ENCODE results near the gene SIAH2.
A peak's percentile ranks its signal among the peaks of the same experiment; 100 is the strongest.

SIAH2 gene

DNA sequence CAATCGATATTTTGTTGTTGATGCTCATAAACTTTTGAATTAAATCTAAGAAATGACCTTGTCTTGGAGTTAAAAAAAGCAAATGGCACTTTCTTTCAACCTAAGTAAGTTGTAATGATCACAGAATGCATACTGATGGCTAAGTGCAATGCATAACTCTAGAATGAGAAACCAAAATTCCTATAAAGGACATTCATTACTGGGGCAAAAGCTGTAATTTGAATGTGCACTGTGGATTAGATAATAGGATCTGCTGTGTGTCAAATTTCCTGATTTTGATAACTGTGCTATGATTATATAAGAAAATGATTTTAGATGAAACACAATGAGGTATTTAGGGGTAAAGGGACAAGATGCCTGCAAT is 14.3 kb downstream of the SIAH2 start:
- DNase-seq (ENCODE audit: low spot score) = no peak

DNA sequence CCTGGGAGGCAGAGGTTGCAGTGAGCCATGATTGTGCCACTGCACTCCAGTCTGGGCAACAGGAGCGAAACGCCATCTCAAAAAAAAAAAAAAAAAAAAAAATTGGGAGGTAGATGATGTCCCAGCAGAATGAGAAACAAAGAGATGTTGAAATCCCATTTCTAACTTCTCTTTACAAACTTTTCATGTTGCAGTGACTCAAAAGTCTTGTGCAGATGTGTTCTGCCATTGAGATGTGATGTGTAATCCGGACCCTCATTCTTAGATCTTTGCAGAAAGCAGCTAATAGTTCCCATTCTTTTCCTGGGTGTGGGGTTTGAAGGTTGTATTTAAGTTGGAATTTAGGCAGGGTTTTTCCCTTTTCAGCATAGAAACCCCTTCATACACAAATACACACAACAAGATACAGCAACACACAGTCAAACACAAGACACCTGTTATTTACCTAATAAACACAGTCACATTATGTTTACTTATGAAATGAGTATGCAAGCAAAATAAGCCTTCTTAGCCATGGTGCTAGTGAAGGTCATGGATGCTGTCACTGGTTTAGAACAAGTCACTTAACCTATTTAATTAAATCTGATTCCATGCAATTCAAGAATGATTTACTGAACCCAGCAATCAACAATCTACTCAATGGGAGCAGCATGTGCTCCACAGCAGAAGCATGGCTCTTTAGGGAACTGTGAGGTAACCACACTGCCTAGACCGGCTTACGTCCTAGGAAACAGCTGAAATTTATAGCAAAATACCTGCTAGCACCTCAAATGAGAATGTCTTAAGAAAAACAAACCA is 14.9 kb downstream of the SIAH2 start:
- no peak for DNase-seq (ENCODE audit: low spot score)

DNA sequence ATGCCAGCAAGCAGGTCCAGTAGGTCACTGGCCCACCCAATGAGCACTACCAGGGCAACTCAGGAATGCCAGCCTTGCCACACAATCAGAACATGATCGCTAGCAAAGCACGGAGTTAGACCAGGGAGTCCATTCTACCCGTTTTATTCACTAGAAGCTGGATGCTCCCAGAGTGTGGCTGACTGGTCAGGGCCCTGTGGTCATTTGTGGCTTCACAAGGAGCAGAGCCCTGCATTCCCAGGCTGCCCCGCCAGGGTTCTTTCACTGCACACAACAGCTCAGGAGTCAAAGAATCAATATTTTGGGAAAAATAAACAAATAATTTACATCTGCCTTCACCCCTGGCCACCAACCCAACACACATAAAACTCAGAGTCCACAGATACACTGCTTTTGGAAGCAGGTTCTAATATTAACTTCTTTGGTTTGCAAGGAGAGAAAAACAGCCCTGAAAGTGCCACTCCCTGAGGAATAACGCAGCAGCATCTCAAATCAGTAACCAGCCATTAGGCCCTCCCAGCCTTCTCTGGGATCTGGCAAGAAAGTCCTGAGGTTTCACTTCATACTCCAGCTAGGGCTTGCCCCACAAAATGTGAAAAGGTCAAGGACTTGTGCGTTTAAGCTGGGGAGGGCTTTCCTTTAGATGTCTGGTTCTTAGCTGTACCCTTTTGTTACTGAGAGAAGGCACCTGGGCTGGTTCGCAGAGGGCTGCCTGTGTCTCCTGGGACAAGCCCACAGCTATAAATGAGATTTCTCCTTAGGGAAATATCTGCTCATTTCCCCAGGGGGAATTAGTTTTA is 16.0 kb downstream of the SIAH2 start:
- no peak for DNase-seq (ENCODE audit: low spot score)

DNA sequence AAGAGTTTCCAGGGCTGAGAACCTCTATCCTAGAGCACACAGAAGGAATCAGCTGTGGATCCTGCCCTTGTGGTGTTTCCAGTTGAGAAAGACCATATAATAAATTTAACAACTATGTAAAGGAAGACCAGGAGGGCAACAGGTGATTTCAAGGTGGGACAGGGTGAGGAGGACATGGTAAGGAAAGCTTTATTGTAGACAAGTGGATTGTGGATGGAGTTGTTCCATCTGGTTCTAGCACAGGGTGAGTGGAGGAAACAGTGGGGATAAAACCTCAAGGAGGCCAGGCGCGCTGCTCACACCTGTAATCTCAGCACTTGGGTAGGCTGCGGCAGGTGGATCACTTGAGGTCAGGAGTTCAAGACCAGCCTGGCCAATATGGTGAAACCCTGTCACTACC is 17.1 kb downstream of the SIAH2 start:
- no peak for DNase-seq (ENCODE audit: low spot score)

DNA sequence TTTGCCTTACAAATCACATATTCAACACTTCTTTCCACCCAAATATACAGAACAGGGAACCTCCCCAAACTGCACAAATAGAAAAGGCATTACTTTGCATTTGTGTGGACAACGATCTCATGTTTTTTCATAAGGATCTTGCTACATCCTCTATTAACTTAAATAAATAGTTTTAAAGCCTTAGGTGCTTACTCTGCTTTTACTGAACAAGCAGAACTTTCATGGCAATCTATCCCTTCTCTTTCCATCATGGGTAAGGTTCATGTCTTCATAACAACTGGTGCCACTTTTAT is 18.1 kb downstream of the SIAH2 start:
- no peak for DNase-seq (ENCODE audit: low spot score)

DNA sequence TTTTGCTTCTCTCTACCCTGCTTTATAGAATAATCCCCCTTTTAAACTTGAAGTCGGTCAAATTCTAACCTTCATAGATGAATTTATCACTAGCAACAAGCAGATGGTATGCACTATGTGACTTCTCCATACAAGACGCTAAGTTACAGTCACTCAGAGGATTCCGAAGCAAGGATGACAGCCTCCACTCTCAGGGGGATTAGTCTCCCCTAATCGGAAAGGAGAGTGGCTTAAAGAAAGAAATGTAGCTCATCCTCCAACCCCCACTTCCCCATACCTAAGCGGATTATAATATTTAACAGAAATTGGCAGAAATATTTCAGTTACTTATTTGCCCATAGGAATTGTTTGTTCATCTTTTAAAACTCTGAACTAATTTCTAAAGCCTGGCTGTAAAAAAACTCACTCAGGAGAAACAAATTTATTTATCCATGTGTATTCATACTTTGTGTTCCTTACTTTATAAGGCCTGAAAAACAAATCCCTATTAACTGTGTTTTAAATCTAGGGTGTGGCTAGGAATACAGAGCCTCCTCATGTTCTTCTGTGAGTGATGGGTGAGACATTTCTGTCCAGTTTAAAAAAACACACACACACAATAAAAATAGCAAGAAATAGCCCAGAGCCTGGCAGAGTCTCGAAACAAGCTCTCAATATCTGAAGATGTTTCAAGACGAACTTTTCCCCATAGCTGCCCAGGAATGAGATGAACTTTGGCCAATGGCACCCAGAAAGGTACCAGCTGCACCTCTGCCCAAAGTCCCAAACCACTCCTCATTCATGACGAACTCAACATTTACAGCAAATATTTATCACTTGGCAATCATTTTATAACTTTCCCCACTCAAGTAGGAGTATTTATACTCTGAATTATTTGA is 18.7 kb downstream of the SIAH2 start:
- DNase-seq (ENCODE audit: low spot score) = no peak

DNA sequence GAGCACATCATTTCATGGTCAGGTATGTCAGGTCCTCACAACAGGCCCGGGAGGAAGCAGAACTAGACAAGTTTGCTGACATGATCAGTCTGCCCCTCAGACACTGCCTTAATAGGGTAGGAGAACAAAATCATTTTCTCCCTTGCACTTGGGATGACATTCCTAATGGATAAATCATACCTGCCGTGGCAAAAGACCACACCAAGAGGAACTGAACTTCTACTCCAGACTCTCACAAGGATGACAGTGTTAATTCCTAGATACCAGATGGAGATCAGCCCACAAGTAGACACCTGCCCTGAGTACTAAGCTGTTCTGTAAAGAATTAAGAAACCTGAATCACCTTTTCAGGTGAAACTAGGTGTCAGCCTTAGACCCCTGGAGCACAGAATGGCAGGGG is 19.5 kb downstream of the SIAH2 start:
- peak; percentile 35 for DNase-seq (ENCODE audit: low spot score)

DNA sequence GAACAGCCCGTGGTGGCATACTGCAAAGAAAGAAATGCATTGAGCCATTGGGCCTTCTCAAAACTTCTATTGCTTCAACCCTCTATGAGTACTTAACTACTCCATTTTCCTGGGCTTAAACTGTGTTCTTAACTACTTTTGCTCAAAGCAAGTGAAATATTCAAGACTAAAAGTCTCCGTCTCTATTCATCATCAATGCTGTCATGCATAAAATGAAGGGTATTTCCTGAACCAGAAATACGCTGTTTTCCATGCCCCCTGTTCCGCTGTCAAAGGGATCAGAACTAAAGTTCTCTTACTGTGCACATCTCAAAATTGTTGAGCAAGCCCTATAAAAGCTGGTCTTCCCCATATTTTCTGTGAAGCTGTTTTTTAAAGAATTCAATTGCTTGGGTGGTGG is 20.3 kb downstream of the SIAH2 start:
- no peak for DNase-seq (ENCODE audit: low spot score)

DNA sequence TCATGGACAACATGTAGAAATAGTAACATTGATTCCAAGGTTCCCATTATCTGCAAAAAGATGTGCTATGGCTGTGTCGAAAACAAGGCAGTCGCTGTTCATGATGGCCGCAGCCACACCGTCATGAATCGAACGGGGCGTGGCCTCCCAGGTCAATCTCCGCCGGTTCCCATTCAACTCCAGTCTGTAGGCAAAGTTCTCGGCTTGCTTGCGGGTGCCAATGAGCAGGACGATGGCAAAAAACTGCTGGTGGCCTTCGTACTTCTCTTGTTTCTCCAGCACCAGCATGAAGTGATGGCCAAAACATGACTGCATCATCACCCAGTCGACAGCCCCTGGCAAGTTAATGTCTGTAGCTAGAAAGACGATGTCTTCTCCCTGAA is 20.8 kb downstream of the SIAH2 start:
- DNase-seq (ENCODE audit: low spot score) = no peak

DNA sequence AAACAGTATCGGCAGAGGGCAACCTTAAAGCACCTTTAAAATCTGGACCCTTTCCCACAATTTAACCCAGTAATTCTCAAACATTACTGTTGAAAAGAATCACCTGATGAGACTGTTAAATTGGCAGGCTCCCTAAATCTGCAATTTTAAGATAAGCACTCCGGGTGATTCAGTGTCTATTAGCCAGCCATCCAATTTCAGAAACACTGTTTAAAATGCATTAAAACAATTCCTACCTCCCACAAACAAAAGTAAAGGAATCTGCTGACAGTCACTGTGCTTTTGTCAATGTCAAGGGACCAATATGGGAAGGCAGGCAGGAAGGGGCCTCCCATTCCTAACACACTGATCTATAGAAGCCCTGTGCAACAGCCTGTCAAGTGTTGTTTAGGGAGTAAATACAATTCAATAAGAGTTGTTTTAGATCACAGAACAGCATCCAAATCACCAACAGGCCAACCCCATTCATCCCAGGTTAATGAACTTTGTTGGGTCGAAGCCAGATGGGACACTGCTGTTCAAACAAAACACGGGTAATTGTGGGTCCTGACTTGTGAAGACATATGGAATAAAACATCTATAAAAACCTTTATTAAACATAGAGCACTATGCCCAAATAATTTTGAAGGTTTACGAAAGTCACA is 21.4 kb downstream of the SIAH2 start:
- no peak for DNase-seq (ENCODE audit: low spot score)

DNA sequence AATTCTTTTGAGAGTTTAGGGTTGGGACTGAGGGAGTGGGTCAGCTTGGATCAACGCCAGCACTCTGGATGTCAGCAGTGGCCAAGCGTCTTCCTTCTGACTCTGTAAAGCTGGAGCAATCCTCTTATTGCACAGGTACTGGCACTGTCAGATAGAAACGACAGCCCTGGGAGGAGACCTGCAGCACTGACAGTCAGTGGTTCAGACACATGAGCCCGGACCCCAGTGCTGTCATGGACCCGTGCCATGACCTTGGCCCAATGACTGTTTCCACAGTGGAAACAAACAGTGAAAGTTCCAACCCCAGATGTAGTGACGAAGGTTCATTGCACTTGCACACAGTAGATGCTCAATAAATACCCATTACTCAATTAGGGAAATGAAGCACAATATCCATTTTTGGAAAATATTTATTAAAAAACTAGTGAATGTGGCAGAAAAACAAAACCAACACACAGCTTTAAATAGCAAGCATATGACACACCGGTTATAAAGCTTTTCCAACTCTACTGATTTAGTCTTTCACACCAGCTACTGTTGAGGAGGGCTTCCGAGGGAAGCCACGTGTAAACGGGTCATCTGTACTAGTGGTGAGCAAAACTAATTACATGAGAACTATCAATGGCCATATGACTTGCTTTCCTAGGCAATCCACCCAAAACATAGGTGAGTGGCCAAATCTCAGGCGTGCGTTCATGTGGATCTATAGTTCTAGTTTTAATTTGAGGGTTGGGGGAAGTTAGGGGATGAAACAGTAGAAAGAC is 22.1 kb downstream of the SIAH2 start:
- no peak for DNase-seq (ENCODE audit: low spot score)

DNA sequence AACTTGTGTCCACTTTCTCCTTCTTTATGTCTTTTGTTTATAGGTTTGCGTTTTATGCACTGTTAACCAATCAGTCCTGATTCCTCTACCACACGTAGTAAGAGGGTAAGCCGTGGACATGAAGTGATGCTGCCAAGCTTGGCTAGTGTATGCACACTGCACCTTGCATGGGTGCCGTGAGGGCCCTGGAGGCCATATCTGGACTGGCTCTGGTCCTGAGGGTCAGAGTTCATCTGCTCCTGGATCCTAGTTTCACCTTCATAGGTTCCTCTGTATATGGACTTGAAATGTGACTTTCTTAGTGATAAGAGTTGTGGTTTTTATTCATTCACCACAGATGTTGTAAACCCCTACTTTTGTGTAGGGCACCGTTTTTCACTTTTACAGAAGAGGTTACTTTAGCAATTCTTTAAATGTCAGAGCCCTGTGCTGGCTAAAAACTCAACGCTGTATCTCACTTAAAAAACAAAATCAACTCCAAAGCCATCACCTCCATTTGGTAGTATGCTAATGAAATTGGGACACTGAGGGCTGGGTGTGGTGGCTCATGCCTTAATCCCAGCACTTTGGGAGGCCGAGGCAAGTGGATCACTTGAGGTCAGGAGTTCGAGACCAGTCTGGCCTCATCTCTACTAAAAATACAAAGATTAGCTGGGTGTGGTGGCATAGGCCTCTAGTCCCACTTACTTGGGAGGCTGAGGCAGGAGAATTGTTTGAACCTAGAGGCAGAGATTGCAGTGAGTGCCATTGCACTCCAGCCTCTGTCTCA is 22.9 kb downstream of the SIAH2 start:
- DNase-seq (ENCODE audit: low spot score) = no peak

DNA sequence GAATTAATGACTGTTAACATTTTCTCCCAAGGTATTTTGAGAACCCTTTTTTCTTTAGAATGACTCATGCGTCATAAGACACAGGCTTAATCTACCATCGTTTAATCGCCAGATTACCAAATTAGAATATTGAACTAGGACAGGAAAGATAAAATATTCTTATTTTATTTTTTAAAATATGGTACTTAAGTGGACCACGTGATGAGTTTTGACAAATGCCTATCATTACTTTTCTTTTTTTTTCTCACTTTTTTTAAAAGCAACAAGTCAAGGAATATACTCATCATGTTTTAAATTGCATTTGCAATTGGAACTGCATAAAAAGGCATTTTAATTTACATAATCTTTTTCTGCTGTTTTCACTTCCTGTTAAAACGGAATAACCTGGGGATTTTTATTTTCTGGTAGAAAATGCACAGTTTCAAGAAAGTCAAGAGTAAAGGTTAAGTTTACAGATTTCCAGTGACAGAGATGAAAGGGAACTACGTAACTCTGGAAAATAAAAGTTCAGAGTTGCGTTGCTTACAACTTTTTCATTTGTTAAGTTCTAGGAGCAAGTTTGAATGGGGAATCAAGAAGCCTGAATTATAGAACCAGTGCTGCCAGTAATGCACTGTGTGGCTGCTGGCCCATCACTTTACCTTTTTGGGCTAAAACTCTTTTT is 23.6 kb downstream of the SIAH2 start:
- DNase-seq (ENCODE audit: low spot score) = no peak

DNA sequence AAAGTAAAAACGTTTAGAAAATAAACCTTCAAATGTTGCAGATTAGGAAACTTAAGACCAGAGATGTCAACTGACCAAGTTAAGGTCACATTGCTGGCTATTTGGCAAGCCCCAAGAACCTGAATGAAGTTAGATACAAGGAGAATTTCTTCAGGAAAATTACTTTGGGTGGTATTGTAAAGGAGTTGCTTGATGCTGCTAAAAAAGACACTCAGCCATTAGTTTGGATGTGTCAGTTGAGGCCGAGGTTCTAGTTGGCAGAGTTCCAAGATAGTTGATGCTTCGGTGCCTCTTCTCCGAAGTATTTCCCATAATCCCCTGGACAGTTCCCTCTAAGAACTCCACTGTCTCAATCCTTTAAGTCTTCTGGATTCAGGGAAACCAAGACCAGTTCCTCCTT is 24.3 kb downstream of the SIAH2 start:
- no peak for DNase-seq (ENCODE audit: low spot score)

DNA sequence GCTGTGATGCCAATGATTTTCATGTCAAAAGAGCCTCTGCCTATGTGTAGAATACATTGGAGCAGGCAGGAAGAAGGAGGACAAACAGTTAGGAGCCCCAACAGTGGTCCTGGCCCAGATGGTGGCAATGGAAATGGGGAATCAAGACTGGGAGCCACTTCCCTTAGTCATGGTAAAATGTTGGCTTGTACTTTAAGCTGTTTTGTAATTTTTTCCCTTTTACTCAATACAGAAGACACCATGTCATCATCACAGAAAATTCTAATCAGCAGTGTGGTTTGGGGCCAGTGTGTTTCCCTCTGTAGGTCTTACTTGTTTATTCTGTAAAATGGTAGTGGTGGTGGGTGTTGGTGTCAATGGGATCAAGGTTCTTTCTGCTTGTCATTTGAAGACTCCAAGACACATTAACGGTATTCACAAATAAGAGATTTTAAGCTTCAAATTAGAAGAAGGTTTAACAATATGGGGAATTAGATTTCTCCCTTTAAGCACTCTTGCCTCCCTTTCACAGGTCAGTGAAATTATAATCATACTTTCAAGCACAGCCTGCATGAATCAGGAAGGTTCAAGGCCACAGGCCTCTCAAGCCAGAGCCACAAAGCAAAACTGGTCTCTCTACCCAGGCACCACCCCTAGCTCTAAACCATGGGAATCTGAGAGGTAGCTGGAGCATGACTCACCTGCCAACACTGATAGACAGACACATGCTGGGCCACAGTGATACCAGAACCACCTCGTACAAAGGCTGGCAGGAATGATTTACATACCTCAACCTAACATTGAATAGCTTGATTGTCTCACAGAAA is 24.9 kb downstream of the SIAH2 start:
- peak; percentile 42 for DNase-seq (ENCODE audit: low spot score)

DNA sequence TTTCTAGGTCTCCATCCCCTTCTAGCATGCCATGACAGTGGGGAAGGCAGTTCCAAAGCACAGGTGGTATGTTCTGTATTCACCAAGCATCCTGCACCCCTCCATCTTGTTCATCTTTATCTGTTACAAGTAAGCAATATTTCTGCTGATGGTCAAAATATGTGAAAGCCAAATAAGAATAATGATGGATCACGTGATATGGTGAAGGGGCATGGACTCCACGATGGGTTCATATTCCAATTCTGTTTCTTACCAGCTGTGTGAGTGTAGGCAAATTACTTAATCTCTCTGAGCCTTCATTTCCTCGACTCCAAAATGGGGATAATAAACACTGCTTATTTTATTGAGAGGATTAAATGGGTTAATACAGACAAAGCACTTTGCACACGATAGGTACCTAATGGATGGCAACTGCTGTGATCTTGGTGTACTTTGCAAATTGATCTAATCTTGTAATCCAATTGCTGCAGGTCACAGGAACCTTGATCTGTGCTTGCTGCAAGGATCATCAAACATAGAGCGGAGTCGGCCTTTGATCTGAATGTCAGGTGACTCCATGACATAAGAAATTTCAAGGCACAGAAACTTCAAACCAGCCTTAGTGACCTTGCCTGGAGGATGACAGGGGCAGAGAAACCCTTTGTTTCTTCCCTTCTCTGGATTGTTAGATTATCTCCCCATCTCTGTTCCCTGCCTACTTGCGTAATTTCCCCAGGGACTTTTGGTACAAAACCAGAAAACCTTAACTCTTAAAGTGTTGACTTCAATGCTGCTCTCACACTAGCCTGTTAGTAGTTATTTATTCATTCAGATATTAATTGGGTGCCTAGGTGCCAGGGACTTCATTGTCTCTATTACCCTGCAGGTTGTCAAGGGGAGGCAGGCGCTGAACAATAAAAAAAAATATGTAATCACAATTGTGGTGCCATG is 25.8 kb downstream of the SIAH2 start:
- no peak for DNase-seq (ENCODE audit: low spot score)

DNA sequence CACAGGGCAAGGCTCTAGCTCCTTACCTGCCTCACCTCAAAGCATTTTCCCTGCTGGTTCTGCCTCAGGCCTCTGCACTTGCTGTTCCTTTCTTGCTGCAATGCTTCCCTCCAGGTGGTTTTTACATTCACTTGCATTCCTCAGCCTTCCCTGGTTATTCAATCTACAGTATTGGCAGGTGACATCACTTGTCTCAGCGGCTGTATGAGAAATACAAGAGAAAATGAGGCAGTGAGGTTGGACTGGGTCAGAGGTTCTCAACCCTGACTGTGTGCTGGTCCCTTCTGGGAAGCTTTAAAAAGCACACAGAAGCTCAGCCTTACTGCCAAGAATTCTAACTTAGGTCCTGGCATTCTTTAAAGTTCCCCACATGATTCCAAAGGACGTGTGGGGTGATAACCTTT is 26.7 kb downstream of the SIAH2 start:
- no peak for DNase-seq (ENCODE audit: low spot score)

DNA sequence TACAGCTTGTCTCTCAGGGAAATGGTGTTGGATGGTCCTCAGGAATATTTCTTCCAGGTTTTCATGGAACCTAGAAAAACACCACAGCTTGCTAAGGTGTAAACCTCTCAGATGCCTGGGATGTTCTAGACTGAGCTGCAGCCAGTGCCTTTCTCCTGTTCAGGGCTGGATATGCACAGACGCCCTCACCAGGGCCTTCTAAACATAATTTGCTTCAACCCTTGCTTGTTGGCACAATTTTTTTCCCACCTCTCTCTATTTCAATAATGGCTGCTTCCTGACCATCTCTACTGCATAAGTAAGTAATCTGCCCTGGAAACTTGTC is 28.2 kb downstream of the SIAH2 start:
- DNase-seq (ENCODE audit: low spot score) = no peak

Measured in AG20443 (cell line).